ENCODE measurements around the gene KCNIP4. TPM values are rescaled to one million over a fixed set of nuclear protein-coding genes. Genes with fewer than 3 reads are reported as not detected.

The KCNIP4 gene
- total RNA-seq, 4 donors from 2014 or later: not detected

- Histone ChIP-seq H3K27ac (no peak overlapping the region), H3K36me3 (no peaks in the 10 kb centered on the region), H3K27me3 (no peaks in the 10 kb centered on the region), H3K4me1 (no peaks in the 10 kb centered on the region), H3K4me3 (no peak overlapping the region), H3K9me3 (no peaks in the 10 kb centered on the region)
- 39 to 49% methylated on average over 4 of the region's 4 CpGs for WGBS, 2 donors
- DNase-seq (ENCODE audit: low spot score in 2 of 2): no peak
- TF ChIP-seq POLR2A (IDR thresholded peaks at IDR 0.05): no peak
- TF ChIP-seq EP300 (IDR thresholded peaks at IDR 0.05): no peak
- TF ChIP-seq, protein P1, sequence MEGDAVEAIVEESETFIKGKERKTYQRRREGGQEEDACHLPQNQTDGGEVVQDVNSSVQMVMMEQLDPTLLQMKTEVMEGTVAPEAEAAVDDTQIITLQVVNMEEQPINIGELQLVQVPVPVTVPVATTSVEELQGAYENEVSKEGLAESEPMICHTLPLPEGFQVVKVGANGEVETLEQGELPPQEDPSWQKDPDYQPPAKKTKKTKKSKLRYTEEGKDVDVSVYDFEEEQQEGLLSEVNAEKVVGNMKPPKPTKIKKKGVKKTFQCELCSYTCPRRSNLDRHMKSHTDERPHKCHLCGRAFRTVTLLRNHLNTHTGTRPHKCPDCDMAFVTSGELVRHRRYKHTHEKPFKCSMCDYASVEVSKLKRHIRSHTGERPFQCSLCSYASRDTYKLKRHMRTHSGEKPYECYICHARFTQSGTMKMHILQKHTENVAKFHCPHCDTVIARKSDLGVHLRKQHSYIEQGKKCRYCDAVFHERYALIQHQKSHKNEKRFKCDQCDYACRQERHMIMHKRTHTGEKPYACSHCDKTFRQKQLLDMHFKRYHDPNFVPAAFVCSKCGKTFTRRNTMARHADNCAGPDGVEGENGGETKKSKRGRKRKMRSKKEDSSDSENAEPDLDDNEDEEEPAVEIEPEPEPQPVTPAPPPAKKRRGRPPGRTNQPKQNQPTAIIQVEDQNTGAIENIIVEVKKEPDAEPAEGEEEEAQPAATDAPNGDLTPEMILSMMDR (IDR thresholded peaks at IDR 0.05): no peak
These were observed 1104.3 kb downstream of the KCNIP4 start for GRCh38 chr4:20844311-20844710.

DNA sequence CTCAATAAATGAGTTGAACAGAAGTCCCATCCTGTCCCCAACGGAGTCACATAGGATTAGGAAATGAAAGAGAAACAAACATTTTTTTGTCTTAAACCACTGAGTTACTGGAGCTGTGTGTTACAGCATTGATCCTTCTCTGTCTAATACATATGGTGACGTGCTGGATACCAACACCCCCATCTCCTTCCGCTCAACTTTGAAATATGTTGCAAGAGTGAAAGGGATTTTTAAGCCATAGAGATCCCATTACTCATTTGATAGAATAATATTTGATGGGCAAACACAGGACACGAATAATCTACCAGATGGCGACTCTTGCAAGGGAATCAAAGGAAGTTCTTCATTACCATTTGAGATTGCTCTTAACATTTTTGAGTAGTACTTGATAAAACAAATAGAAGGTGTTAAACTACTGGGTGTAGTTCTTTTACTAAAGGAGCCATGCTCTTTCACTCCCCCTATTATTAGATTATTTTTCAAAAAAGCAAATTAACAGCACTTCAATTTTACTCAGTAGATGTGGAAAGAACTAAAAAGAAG lies 1107.9 kb downstream of the KCNIP4 start:
- no peaks in the 10 kb centered on the region for H3K4me1 ChIP-seq
- 85 to 94% methylated on average over 5 of the region's 5 CpGs for WGBS, 2 donors
- no peaks in the 10 kb centered on the region for H3K27me3 ChIP-seq
- no peaks in the 10 kb centered on the region for H3K36me3 ChIP-seq
- H3K9me3 ChIP-seq: no peaks in the 10 kb centered on the region
- no peak for TF ChIP-seq EP300 (IDR thresholded peaks at IDR 0.05)
- H3K4me3 ChIP-seq: no peak overlapping the region
- H3K27ac ChIP-seq: no peak overlapping the region
- no peak for DNase-seq (ENCODE audit: low spot score in 2 of 2)

- H3K9me3 ChIP-seq: no peaks in the 10 kb centered on the region
- H3K27ac ChIP-seq: no peak overlapping the region
- no peak for DNase-seq (ENCODE audit: low spot score in 2 of 2)
- no peaks in the 10 kb centered on the region for H3K36me3 ChIP-seq
- no peaks in the 10 kb centered on the region for H3K4me1 ChIP-seq
- TF ChIP-seq, protein P1 (IDR thresholded peaks at IDR 0.05): no peak
- TF ChIP-seq EP300 (IDR thresholded peaks at IDR 0.05) (no peak), POLR2A (IDR thresholded peaks at IDR 0.05) (no peak)
- WGBS, 2 donors: 0 to 9% methylated on average over 1 of the region's 1 CpG
- H3K4me3 ChIP-seq: no peak overlapping the region
- no peaks in the 10 kb centered on the region for H3K27me3 ChIP-seq
These were observed 1108.6 kb downstream of the KCNIP4 start for GRCh38 chr4:20839957-20840356.

DNA sequence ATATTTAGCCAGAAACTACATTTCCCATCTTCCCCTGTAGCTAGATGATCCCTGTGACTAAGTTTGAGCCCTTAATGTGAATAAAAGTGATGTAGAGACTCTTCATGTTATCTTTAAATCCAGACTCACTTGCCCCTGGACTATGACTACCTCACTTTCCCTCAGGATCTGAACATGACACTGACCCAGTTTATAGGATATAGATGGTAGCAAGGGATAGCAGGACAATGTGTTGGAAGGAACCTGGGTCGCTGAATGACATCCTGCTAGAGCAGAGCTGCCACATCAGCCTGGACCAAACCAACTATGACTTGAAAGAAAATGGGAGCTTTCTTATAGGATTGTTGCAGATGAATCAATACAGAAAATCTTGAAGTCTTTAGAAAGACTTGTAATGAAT lies 1110.1 kb downstream of the KCNIP4 start:
- no peak overlapping the region for H3K27ac ChIP-seq
- H3K27me3 ChIP-seq: no peaks in the 10 kb centered on the region
- no peaks in the 10 kb centered on the region for H3K4me1 ChIP-seq
- TF ChIP-seq EP300 (IDR thresholded peaks at IDR 0.05) (no peak), POLR2A (IDR thresholded peaks at IDR 0.05) (no peak)
- TF ChIP-seq, protein P1 (IDR thresholded peaks at IDR 0.05): no peak
- DNase-seq (ENCODE audit: low spot score in 2 of 2): no peak
- 81 to 83% methylated on average over 1 of the region's 1 CpG for WGBS, 2 donors
- H3K9me3 ChIP-seq: no peaks in the 10 kb centered on the region
- H3K36me3 ChIP-seq: no peaks in the 10 kb centered on the region
- no peak overlapping the region for H3K4me3 ChIP-seq

- WGBS, 2 donors: 56 to 58% methylated on average over 3 of the region's 3 CpGs
- TF ChIP-seq EP300 (IDR thresholded peaks at IDR 0.05) (no peak), POLR2A (IDR thresholded peaks at IDR 0.05) (no peak)
- TF ChIP-seq, protein P1 (IDR thresholded peaks at IDR 0.05): no peak
- Histone ChIP-seq H3K4me1 (no peaks in the 10 kb centered on the region), H3K36me3 (no peaks in the 10 kb centered on the region), H3K4me3 (no peak overlapping the region), H3K27ac (no peak overlapping the region), H3K9me3 (no peaks in the 10 kb centered on the region), H3K27me3 (no peaks in the 10 kb centered on the region)
- no peak for DNase-seq (ENCODE audit: low spot score in 2 of 2)
These were observed 1115.7 kb downstream of the KCNIP4 start for GRCh38 chr4:20832826-20833225.

DNA sequence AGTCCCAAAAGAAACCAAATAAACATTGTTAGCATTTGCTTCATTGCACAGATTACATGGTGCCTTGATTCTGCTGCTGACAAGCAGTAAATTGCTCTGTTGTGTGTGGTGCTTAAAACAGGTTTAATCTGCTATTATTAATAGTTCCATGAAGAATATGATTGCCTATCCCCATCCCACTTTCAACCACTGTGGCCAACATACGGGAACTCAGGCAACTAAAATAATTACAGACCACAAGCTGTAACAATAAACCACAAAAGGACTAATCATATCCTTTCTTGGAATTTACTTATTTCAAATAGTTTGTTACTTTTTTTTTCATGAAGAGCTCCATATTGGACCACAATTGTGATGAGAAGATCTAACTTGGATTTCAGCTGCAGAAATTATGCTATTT lies 1116.8 kb downstream of the KCNIP4 start:
- H3K36me3 ChIP-seq: no peaks in the 10 kb centered on the region
- H3K27ac ChIP-seq: no peak overlapping the region
- no peak overlapping the region for H3K4me3 ChIP-seq
- H3K9me3 ChIP-seq: no peaks in the 10 kb centered on the region
- TF ChIP-seq EP300 (IDR thresholded peaks at IDR 0.05): no peak
- no peak for TF ChIP-seq POLR2A (IDR thresholded peaks at IDR 0.05)
- TF ChIP-seq, protein P1 (IDR thresholded peaks at IDR 0.05): no peak
- H3K4me1 ChIP-seq: no peaks in the 10 kb centered on the region
- DNase-seq (ENCODE audit: low spot score in 2 of 2): no peak
- 51 to 74% methylated on average over 1 of the region's 1 CpG for WGBS, 2 donors
- no peaks in the 10 kb centered on the region for H3K27me3 ChIP-seq

All from tibial nerve (tissue), 4 donors.